GM18499 (cell line): ENCODE results near the gene FRMD3.
"Not testable (repeated sequence)": the region's sequence is repeated elsewhere in the genome, so short reads cannot be mapped to it uniquely, and the experiment has no call there.

ENCODE experiments used
- ATAC-seq: cut with Tn5 transposase; IDR thresholded peaks from one replicate; pipeline ENCODE4 v1.9.1; 2021; ENCODE audit warnings: moderate number of reproducible peaks; ENCODE audit not compliant: insufficient read depth, unreplicated experiment

Gene FRMD3

GRCh38 chr9:83526211-83526610, 12.0 kb downstream of the FRMD3 start:
- ATAC-seq = no peak

DNA sequence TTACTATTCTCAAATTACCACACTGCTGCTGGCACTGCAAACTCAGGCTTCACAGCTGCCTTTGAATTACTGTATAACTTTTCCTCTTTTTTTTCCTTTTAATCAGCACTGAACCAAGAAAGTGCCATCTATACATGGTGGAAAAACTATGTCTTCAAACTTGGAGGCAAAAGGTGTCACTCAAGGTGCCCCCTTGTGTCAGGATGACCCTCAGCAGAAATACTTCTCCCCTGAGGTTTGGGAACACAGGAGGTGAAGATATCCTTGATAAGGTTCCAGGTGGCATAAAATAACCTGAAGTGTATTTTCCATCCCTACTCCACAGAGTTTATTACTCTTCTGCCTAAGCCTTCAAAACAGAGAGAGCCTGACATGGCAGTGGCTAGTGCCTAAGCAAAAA, 14.5 kb downstream of the FRMD3 start:
- ATAC-seq = no peak

DNA sequence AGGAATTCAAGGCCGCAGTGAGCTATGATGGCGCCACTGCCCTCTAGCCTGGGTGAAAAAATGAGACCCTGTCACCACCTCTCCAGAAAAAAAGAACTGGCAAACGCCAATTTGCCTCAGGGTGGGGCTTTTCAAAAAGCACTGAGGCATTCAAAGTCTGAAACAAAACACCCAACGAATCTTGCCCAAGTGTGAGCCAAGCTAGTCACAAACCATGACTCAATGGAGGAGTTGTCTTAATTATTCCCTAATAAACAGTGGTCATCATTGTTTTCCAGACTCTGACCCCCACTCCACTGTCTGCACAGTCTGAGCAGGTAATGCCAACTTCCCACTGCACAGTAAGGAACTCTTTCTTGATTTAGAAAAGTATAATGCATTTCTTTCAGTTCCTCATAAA, 16.8 kb downstream of the FRMD3 start:
- no peak for ATAC-seq

GRCh38 chr9:83521011-83521410, 17.2 kb downstream of the FRMD3 start:
- ATAC-seq = no peak

DNA sequence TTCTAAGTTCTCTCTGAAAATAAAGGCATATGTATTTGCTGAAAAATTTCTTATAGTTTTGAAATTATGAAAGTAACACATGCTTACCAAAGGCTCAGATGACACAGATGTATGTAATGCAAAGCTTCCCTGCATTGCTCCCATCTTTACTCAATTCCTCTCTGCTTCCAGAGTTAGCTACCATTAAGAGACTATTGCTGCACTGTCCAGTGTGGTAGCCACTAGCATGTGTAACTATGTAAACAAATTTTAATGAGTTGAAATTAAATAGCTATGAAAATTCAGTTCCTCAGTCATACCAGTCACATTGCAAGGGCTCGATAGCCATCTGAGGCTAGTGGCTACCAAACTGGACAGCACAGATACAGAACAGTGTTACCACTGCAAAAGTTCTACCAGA, 17.9 kb downstream of the FRMD3 start:
- no peak for ATAC-seq

DNA sequence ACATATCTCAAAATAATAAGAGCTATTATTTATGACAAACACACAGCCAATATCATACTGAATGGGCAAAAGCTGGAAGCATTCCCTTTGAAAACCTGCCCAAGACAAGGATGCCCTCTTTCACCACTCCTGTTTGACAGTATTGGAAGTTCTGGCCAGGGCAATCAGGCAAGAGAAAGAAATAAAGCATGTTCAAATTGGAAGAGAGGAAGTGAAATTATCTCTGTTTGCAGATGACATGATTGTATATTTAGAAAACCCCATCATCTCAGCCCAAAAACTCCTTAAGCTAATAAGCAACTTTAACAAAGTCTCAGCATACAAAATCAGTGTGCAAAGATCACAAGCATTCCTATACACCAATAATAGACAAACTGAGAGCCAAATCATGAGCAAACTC, 20.2 kb downstream of the FRMD3 start:
- ATAC-seq = not testable (repeated sequence)

GRCh38 chr9:83514767-83515166, 23.4 kb downstream of the FRMD3 start:
- no peak for ATAC-seq

DNA sequence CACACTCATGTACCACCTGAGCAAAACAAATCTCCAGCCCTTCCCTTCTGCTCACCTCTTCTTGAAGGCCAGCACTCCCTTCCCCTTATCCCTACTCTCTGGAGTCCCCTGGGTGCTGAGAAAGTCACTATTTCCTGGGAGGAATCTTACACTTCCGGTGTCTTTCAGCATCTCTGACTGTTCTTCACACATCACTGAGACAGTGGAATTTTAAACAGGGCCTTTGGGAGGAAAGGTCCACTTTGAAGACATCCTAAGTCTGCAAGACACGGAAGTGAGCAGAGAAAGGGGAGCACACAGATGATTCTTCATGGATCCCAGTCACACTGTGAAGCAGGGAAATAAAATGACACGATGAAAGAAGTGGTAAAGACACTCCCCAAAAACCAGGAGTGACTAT, 25.6 kb downstream of the FRMD3 start:
- ATAC-seq = no peak

- peak; percentile 99 for ATAC-seq
Measured at GRCh38 chr9:83511051-83511450, 27.1 kb downstream of the FRMD3 start.

GRCh38 chr9:83509402-83509801, 28.8 kb downstream of the FRMD3 start:
- ATAC-seq = no peak

DNA sequence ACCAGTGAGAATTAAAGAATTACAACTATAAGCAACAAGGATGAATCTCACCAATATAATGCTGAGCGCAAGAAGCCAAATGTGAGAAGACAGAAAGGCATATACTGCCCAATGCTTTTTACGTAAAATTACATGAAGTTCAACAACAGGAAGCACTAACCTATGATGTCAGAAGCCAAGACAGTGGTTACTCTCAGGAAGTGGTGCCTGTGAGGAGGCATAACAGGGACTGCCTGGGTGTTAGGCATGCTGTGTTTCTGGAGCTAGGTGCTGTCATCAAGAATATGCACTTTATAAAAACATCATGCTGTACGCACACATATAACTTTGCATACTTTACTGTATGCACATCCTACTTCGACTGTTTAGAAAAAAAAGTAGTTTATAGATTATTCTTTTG, 30.1 kb downstream of the FRMD3 start:
- no peak for ATAC-seq

- ATAC-seq = no peak
Measured at GRCh38 chr9:83505282-83505681, 32.9 kb downstream of the FRMD3 start.

GRCh38 chr9:83503866-83504265, 34.3 kb downstream of the FRMD3 start:
- no peak for ATAC-seq

GRCh38 chr9:83501565-83501964, 36.6 kb downstream of the FRMD3 start:
- ATAC-seq = no peak

DNA sequence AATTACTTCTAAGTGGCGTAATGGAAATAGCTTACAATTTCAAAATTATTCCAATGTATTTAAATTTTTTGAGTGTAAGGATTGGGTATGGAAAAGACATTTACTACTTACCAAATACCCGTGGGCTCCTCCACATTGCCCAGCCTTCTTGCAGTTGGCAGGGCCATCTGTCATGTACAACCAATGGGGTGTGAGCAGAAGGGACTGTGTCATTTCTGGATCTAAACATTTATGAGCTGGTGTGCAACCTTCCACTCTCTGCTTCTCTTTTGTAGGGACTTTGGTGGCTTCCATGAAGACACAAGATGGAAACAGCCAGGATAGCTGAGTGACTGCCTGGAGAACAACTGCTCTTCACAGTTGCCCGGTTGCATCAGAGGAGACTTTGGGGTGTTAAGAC, 40.8 kb downstream of the FRMD3 start:
- ATAC-seq = no peak

DNA sequence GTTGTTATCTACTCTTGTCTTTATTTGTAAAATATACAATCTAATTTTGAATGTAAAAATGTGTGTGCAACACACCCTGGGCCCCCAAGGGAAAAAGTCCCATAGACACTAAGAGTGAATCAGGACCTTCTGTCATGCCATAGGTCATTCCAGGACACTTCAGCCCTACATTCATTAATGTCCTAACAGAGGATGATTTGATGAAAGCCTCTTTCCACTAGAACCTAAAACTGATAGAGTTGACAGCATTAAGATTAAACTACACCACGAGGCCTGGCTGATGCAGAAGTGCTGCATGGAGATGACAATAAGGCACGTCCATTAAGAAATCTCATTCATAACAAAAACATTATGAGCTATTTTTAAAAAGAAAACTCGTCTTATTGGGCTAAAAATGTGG, 46.2 kb downstream of the FRMD3 start:
- ATAC-seq = no peak

DNA sequence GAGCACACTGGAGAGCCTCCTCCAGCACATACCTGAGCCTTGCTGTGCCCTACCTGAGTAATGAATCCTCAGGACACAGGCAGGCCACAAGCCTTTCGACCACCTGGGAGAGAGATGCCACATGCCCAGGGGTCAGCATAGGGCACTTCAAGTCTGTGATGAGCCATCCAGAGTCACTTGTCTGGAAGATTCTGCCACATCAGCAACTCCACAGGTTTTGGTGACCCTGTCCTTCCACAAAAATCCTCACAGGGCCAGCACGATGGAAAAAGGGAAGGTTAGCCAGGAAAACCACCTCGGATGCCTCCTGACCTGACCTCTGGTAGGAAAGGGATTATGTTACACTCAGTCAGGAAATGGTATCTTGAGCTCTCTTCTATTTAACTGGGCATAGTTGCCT, 46.8 kb downstream of the FRMD3 start:
- ATAC-seq = no peak

- no peak for ATAC-seq
Measured at GRCh38 chr9:83489961-83490360, 48.2 kb downstream of the FRMD3 start.

DNA sequence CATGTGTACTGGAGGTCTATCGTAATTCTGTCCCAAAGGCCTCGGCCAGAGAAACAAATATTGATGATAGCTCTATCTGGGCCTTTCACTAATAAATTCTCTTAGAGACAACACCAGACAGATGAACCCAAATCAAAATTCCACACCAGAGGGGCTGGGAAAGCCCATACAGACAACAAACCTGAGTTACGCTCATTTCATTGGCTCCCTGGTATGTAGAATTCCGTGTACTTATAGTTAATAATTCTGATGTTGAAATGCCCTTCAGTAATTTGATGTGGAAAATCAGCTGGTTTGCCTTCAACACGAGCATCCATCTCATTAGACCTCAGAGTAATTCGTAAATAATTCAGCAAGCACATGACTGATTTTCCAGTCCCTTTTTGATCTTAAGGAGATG, 53.2 kb downstream of the FRMD3 start:
- no peak for ATAC-seq

- ATAC-seq = no peak
Measured at GRCh38 chr9:83483223-83483622, 55.0 kb downstream of the FRMD3 start.

GRCh38 chr9:83479765-83480164, 58.4 kb downstream of the FRMD3 start:
- no peak for ATAC-seq

- ATAC-seq = no peak
Measured at GRCh38 chr9:83477571-83477970, 60.6 kb downstream of the FRMD3 start.

- ATAC-seq = no peak
Measured at GRCh38 chr9:83477120-83477519, 61.1 kb downstream of the FRMD3 start.
